Glomerular endothelial cell (primary cell): ENCODE data around the gene FRMD6. TPM values are rescaled to one million over a fixed set of nuclear protein-coding genes. Genes with fewer than 3 reads are reported as not detected.
"Not testable (repeated sequence)": the region's sequence is repeated elsewhere in the genome, so short reads cannot be mapped to it uniquely, and the experiment has no call there.

Experiments used
- DNase-seq: peaks from one replicate; pipeline ENCODE4 v3.0.0-alpha.2; 2011; ENCODE audit warnings: low read depth, low spot score; ENCODE audit errors: extremely low read depth
- total RNA-seq: library from RNA; depleted of rRNA; stranded (reverse); fragments of >200 nt; gene quantifications from 2 replicates; pipeline ENCODE4 v1.2.3, GENCODE V29; 2015

The FRMD6 gene
- total RNA-seq, 1 donor from 2014 or later, result 207 TPM

DNA sequence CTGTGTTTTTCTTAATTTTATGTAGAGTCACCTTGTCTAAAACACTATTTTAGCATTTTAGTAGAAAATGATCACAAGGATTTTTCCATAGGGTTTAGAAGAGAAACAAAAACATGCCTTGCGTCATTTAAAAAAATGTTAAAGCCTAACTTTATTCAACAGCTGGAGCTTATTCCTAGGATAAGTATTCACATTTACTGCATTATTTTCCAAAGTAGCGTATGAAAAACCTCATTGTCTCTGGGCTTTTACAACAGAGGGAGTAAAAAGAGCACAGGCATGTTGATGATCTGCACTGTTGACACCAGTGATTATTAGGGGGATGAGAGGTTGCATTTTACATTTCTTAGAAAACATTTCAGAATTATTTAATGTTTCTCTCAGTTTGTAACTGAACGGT is 66.1 kb downstream of the FRMD6 start:
- DNase-seq, result no peak

DNA sequence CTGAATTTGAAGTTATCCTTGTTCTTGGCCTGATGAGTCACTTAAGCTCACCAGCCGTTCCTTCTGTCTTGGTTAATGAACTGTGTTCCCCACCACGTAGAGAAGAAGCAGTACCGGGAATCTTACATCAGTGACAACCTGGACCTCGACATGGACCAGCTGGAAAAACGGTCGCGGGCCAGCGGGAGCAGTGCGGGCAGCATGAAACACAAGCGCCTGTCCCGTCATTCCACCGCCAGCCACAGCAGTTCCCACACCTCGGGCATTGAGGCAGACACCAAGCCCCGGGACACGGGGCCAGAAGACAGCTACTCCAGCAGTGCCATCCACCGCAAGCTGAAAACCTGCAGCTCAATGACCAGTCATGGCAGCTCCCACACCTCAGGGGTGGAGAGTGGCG is 68.2 kb downstream of the FRMD6 start:
- no peak for DNase-seq

- no peak for DNase-seq
Measured at GRCh38 chr14:51723990-51724389, 72.3 kb downstream of the FRMD6 start.

- DNase-seq, result no peak
Measured at GRCh38 chr14:51724650-51725049, 72.9 kb downstream of the FRMD6 start.

GRCh38 chr14:51725061-51725460 is 73.4 kb downstream of the FRMD6 start:
- no peak for DNase-seq

GRCh38 chr14:51726166-51726899 is 74.6 kb downstream of the FRMD6 start:
- DNase-seq, result no peak

GRCh38 chr14:51727526-51727925 is 75.8 kb downstream of the FRMD6 start:
- DNase-seq, result no peak

DNA sequence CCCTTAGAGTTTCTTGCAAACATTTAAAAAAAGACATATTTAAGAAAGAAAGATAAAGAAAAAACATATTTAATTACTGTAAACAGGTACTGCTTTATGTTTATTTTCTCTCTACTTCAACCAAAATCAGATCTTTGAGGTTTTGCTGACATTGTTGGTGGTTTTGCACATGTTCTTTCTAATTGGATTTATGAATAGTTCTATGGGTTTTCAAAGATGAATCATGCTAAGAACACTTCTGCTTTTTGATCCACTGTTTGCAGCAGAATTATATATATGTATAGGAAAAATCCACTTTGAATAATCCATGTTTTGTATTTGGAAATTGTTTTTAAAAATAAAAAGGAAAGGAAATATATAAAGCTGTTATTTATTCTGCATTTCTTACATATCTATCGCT is 78.4 kb downstream of the FRMD6 start:
- no peak for DNase-seq

- DNase-seq, result no peak
Measured at GRCh38 chr14:51730684-51731083, 79.0 kb downstream of the FRMD6 start.

- no peak for DNase-seq
Measured at GRCh38 chr14:51732494-51733112, 80.9 kb downstream of the FRMD6 start.

DNA sequence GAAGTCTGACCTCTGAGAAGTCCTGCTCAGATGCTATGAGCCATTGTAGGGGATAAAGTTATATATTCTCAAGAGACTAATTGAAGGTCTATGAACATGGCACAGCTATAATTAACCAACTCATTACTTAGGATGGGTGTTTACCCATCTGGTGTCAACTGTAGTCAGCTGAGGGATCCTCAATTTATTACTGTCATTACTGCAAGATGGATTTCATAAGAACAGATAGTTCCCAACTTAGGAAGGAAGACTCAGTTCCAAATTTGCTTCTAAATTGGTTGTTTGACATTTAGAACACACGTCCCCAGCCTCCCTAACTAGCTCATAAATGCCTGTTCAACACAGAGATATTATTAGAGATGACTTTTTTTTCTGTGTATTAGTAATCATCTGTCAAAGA is 81.4 kb downstream of the FRMD6 start:
- no peak for DNase-seq

- DNase-seq, result no peak
Measured at GRCh38 chr14:51735851-51736250, 84.1 kb downstream of the FRMD6 start.

DNA sequence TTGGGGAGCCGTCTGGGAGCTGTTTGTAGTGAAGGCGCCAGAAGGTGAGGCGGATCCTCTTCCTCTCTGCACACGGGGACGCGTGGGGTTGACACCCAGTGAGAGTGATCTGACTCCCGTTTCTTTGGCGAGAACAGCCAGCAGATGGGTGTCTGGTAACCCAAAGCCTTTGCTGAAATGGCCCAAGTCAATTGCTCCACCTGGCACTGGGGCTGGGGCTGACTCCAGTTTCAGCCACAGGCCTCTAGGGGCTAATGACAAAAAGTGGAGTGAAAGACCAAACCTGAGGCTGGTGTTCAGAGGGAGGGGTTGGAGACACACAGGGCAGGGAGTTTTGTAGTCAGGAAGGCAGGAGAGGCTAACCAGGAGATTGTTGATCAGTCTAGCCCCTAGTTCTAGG is 87.0 kb downstream of the FRMD6 start:
- no peak for DNase-seq

DNA sequence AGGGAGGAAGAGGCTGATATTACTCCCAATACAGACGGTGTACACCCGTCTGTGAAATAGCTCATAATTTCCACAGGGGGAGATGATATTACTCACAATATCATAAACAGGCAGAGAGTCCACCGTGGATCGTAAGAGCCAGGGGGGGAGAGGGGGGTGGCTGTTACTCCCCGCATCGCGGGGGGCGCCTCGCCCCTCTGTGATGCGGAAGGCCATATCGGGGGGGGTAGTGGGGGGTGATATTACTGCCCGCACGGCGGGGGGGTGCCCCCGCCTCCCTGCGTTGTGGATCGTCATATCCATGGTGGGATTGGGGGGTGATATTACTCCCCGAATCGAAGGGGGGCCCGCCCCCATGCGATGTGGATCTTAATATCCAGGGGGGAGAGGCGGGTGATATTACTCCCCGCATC is 91.9 kb downstream of the FRMD6 start:
- DNase-seq, result no peak

- no peak for DNase-seq
Measured at GRCh38 chr14:51744372-51745130, 92.8 kb downstream of the FRMD6 start.

DNA sequence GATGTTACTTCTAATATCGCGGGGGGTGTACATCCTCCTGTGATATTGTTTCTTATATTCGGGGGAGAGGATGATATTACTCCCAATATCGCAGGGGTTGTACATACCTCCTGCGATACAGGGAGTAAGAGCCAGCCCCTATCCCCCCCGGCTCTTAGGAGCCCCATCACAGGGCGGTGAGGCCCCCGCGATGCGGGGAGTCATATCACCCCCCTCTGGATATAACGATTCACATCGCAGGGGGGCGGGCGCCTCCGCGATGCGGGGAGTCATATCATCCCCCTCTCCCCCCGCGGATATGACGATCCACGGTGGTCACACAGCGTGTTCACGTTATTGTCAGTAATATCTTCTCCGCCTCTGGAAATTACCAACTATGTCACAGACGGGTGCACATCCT is 95.1 kb downstream of the FRMD6 start:
- not testable (repeated sequence) for DNase-seq

- no peak for DNase-seq
Measured at GRCh38 chr14:51750542-51750941, 98.8 kb downstream of the FRMD6 start.

GRCh38 chr14:51751611-51752345 is 100.1 kb downstream of the FRMD6 start:
- not testable (repeated sequence) for DNase-seq

GRCh38 chr14:51757756-51758155 is 106.0 kb downstream of the FRMD6 start:
- DNase-seq, result not testable (repeated sequence)

- no peak for DNase-seq
Measured at GRCh38 chr14:51759950-51760349, 108.2 kb downstream of the FRMD6 start.

GRCh38 chr14:51765726-51766125 is 114.0 kb downstream of the FRMD6 start:
- not testable (repeated sequence) for DNase-seq
